Activated CD4-positive, alpha-beta T cell treated with anti-CD3 and anti-CD28 coated beads, Interleukin-2, Interleukin-4, amounts not matched to agents 100 ng/mL and 50 ng/mL, durations not matched to agents 16 hours and 8 hours (primary cell): Measurements from ENCODE around the gene HIF1AN.

ENCODE experiments used
- DNase-seq: peaks from one replicate; pipeline ENCODE4 v3.0.0-alpha.2; 2020; ENCODE audit warnings: low spot score

The HIF1AN gene

DNA sequence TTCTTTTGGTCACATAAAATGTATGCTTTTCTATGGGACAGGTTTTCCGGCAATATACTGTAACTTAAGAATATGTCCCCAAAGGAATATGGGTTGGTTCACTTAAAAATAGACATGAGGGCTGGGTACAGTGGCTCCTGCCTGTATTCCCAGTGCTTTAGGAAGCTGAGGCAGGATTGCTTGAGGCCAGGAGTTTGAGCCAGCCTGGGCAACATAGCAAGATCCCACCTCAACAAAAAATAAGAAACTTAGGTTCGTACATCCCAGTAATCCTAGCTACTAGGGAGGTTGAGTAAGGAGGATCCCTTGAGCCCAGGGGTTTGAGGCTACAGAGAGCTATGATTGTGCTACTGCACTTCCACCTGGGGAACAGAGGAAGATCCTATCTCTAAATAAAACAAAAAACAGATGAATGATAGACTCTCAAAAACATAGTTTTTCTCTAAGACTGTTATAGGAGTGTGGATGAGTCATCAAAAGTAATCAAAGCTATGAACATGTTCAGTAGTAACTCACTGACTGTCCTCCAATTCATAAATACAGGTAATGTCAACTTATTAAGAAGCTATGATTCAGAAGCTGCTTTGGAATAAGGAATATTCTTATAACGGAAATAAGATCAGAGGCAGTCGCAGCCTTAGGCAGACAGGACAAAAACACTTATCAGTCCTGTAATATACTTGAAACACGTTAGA is 13.5 kb upstream of the HIF1AN start:
- DNase-seq, result no peak

DNA sequence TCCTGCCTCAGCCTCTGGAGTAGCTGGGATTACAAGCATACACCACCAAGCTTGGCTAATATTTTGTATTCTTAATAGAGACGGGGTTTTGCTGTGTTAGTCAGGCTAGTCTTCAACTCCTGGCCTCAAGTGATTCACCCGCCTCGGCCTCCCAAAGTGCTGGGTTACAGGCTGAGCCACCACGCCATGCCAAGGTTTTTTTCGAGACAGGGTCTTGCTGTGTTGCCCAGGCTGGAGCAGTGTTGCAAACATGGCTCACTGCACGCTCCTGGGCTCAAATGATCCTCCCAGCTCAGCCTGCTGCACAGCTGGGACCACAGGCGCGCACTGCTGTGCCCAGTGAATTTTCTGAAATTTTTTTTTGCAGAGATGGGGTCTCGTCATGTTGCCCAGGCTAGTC is 12.8 kb upstream of the HIF1AN start:
- no peak for DNase-seq

DNA sequence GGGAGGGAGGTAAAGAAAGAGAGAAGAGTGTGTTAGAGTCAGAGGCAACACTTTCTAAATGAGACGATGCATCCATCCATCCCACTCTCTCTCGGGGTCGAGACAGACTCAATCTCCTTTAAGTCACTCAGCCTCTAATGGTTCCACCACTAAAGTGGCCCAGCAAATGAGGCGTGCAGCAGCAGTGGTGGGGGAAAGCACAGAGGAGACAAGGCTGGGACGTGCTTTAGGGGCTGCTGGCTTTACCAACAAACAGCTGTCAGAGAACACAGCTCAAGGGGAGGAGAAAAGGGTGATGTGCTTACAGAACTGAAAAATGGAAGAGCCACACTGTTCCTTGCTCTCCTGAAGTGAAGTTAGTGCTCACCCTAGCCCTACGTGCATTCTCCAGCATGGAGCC is 11.5 kb upstream of the HIF1AN start:
- DNase-seq, result no peak

DNA sequence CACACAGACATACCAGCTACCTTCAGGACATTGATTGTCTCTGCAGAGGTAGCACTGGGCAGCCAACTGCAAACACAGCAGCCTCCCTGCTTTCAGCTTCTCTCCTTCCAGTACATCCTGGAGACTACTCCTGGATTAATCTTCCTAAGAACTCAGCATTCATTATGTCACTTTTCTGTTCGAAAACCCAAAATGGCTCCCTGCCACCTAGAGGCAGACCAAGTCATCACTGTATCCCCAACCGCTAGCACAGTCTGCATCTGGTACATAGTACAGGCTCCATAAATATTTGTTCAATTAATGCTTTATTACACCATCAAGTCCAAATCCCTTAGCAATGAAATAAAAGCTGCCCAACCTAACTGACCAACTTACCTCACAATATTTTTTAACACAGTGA is 11.1 kb upstream of the HIF1AN start:
- DNase-seq, result no peak

DNA sequence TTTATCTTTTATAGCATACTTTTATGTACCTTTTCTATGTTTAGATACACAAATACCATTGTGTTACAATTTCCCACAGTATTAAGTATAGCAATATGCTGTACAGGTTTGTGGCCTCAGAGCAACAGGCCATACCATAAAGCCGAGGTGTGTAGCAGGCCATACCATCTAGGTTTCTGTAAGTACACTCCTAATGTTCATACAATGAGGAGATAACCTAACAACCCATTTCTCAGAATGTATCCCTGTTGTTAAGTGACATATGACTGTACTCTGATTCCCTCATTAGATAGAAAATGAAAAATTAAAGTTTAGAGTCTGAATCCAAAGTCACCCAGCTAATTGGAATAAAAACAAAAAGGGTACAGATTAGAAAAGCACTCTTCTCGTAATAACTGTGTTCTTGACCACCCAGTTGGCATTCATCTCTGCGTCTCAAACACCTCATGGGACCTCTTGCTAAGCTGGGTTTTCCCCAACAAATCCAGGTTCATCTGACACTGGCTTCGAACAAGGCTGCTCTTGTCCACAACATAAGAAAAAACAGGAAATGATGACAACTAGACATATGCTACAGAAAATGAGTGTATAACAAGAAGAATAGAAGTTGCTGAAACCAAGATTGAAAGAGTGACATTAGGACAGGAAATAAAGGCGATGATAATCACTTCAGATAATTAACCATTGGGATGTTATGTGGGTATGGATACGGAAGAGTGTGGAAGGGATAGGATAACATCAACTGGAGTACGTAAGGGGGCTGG is 7.4 kb upstream of the HIF1AN start:
- peak; percentile 51 for DNase-seq

DNA sequence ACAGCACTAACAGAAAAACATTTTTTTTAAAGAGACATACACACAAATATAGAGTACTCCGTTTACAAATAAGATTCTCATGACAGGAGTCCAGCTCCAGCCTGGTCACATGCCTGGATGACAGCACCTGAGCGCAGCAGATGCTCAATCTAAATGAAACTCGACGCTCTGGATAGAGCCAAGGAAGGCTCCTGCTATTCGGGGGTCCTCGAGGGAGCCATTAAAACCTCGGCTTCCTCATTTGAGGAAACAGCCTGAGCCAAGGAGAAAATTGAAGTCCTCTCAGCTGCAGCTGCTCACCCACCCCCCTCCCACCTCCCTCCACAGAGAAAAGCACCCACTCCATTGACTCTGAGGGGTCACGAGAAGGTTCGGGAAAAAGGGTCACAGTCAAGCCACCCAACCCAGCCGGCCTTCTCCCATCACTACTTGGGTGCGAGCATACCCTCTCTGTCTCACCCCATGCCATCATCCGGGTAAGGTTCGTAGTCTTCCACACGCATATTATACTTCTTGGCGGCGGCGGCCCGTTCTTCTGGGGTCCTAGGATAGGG is 6.7 kb upstream of the HIF1AN start:
- no peak for DNase-seq

DNA sequence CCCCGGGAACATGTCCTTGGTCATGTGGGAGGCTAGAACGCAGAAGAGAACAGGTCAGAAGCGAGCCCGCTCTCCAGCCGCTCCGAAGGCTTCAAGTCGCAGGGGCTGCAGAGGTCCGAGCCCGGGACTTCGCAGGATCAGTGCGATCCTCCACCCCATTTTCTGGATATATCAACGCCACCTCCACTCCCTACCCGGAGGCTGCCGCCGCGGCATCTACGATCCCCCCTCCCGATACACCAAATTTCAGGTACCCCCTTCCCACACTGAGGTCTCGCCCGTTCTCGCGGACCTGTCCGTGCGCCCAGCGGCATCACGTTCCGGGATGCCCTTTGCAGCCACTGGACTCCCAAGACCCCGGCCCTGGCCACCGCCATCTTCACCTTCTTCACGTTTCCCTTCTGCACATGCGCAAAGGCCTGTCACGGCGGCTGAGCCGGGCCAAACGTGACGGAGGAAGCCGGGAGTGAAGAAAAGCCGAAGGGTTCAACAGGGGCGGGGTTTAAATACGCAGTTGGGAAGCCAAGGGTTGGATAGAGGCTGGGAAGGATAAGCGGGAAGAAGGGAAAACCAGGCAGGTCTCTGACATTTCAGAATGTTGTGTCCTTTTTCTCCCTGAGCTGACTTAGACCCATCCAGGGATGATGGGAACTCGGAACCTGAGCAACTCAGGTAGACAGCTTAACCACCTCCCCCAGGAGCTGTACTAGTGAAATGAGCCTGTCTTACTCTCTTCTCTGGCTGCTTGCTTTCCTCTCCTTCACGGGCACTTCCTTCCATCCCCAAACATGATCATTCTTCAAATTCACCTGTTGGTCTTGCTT is 6.1 kb upstream of the HIF1AN start, which contains the start of gene NDUFB8:
TSS of gene NDUFB8 (minus strand) at position 397 of the 824 bp plus-strand sequence. CDS start at position 377, 20 bp downstream.
- peak; percentile 92 for DNase-seq

DNA sequence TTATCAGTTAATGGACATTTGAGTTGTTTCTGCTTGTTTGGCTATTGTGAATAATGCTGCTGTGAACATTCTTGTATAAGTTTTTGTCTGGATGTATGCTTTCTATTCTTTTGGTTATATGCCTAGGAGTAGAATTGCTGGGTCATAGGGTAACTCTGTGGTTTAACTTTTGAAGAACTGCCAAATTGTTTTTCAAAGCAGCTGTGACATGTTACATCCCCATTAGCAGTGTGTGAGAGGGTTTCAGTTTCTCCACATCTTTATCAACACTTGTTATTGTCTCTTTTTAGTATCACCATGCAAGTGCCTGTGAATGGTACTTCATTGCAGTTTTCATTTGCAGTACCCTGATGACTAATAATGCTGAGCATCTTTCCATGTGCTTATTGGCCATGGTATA is 4.0 kb upstream of the HIF1AN start:
- no peak for DNase-seq

DNA sequence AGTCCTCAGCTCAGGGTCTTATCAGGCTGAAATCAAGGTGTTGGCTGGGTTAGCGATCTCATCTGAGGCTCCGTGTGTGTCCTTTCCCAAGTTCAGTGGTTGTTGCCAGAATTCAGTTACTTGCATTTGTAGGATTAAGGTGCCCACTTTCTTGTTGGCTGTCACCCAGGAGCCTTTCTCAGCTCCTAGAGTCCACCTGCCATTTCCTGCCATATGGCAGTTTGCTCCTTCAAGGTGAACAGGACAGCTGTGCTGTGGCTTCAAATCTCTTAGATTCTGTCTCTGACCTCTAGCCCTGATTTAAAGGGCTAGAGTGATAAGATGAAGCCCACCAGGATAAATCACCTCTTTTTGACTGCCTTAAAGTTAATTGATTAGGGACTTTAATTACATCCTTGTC is 1.0 kb upstream of the HIF1AN start:
- DNase-seq, result no peak

DNA sequence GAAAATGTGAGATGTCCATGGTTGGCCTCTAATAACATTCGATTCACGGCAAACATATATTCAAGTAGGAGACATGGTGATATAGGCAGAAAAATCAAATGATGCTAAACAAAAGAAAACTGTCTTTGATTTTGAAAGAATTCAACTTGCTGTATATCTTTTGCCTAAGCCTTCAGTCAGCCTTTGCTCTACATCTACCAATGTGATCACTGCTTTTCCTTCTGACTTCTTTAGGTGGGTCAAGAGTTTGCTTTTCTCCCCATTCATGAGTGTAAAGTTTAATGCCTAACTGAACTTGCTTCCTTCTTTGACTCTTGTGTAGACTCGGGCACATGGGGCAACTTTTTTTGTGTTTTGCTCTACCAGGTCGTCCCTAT is 417 bp upstream of the HIF1AN start:
- no peak for DNase-seq

DNA sequence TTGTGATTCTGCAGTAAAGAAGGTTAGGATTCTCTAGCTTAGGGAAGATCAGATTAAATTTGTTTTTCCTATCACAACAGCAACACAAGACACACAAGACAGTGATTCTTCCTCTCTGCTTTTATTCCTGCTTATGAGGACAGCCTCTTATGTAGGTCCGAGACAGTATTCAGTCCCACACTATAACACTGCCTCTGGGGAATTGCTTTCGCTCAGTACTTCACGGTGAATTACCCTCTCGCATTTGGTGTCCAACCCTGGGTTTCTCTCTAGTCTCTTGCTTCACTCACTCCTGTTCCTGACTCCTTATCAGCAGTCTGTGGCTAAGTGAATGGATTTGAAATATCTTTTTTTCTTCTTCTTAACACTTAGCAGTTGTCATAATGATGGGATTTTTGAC is 1.7 kb downstream of the HIF1AN start:
- no peak for DNase-seq

DNA sequence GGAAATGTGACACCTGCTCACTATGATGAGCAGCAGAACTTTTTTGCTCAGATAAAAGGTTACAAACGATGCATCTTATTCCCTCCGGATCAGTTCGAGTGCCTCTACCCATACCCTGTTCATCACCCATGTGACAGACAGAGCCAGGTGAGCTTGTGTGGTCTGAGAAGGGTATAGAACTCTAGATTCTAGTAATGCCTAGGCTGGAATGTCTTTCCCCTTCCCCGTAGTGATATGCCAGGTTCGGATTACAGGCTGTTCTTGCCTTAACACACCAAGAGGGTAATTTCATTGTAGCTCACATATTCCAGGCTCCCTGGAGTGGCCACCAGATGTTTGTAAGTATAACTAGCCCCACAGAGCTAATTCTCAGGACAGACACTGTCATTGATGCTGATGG is 9.2 kb downstream of the HIF1AN start:
- DNase-seq, result no peak

DNA sequence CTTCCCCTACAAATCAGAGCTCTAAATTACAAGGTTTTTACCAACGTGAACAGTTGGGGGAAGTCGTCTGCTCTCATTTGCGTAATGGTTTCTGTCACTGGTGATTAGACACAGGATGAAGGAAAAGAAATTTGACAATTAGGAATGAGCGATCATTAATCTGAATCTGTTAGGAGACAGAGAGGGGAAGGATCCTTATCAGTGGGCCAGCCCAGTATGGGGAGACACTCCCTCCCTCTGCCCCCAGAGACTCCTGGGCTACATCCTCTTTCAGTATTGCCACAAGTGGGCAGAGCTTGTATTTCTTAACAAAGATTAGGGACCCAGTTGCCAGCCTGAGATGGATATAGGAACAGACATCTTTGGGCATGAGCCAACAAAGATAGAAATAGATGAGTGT is 15.5 kb downstream of the HIF1AN start:
- DNase-seq, result no peak

DNA sequence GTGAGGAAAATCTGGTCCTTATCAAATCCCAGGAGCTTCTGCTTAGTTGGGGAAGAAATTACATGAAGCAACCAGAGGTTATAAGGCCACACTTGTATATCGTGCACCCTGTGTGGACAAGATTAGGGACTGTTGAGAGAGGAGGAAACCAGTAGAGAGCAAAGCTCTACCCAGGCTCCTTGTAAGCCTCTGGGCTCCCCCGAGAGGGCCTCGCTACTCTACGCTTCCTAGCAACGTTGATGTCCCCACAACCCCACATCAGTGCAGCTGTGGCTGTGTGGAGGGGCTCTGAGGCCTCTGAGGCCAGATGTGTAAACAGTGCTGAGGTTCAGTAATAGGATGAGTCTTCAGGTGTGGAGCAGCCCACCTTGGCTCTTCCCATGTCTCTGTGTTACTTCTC is 16.0 kb downstream of the HIF1AN start:
- DNase-seq, result no peak

DNA sequence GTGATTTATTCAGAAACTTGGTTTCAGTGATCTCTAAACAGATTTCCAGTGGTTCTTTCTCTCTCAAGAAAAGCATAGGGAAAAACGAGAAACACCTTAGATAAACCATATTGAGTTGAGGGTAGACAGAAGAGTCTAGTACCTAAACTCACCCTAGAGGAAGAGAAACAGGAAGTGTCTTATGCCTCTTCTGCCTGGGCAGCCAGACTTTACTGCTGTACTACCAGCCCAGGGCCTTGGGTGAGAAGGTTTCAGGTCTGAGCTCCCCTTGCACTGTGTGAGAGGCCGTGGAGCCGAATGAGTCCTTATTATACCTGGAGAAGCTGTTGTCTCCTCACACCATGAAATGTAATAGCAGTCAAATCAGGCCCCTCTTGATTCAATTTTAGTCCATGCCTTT is 18.2 kb downstream of the HIF1AN start:
- DNase-seq, result no peak

DNA sequence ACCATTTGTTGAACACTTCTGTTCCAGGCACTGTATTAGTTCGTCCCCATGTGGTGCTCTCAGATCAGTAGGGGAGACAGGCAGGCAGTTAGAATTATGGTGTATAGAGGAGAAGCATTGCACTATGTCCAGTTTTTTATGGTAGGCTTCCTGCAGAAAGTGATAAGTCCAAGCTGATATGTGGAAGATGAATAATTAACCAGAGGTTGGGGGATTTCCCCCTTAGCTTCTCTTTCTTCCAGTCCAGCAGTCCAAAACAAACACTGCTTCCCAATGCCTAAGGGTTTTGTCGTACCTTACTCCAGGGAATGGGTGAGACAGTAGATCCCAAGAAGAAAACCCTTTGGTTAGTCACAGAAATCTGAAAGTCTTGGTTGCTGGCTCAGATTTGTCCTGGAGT is 19.2 kb downstream of the HIF1AN start:
- no peak for DNase-seq

DNA sequence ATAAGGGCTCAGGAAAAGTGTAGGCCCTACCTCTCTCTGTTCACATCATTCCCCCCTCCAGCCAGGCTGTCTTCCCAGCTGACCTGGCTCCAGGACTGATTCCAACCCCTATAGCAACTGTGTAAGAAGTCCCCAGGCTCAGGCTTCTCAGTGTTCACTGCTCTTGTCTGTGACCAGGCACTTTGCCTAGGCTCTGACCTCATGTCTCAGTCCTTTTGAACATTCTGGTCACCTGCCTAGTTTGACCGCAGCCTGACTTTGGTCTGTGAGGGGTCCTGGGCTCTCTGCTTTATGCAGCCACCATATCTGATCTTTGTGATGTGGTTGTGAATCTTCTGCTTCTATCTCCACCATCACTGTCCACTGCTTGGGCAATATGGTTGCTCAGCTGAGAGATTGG is 24.5 kb downstream of the HIF1AN start:
- DNase-seq, result no peak

DNA sequence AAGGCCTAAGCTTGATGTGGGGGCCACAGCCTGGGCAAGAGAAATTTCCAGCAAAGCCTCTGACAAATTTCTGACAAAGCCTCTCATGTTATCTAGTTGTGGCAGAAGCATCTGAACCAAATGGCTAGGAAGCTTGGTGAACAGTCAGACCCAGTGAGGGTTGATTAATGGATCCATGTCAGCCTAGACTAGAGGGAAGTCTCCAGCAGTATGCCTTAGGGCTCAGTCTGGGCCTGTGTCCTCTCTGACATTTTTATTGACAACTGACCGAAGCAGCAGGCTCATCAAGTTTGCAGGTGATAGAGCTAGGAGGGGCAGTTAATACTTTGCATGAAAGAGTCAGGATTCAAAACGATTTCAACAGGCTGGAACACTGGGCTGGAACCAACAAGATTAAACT is 25.3 kb downstream of the HIF1AN start:
- no peak for DNase-seq

DNA sequence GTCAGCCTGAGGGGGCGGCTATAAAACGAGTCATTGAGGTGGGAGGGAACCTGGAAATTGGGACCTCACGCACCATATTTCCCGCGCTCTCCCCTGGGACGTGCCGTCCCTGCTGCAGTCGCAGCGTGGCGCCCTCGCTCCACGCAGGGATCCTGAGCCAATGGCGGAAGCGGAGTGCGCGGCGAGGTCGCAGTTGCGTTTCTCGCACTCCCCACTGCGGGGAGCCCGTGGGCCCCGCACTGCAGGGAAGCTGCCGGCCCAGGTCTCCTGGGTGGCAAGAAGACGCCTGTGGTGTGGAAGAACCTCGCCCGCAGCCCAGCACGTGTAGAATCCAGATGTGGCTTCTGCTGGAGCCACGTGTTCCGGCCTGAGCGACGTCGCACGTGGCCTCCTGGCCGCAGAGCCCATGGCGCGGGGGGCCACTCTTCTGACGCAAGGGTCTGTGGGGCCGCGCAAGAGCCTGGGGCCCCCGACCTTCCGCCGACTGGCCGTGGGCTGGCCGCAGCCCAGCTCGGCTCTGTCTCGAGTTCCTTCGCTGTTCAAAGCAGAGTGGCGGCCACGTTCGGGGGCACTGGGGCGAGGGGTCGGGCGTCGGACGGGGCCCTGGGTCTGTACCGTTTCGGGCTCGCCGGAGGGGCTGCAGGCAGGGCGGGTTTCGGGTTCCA is 26.4 kb downstream of the HIF1AN start:
- DNase-seq, result peak; percentile 77

DNA sequence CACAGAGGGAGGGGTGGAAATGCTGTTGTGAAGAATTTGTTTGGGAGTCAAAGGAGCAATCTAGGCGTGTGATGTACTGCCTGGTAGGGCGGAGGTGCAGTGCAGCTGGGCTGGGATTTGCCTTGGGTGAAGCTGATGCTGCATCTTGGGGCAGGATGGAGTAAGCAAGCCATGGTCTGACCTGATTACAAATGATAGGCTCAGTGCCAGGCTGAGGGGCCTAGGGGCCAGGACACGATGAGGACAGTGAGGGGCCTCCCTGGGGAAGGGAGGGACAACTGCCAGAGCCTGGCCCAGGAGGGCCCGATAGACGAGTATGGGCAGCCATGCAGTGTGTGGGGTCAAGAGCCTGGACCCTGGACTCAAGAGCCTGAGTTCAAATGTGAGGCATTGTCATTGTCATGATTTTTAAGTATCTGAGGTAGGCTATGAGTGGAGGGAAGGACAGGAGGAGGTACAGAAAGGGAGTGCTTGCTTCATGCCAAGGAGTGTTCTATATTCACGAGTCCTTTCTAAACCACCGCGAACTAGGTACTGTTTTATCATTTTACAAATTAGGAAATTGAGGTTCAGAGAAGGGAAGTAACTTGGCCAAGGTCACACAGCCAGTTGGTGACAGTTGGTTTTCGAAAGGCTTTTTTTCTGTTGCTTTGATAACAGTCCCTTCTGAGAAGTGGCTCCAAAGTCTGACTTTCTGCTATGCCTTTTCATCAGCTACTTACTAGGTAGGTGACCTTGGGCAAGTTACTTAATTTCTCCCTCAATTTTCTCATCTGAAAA is 29.7 kb downstream of the HIF1AN start:
- no peak for DNase-seq

DNA sequence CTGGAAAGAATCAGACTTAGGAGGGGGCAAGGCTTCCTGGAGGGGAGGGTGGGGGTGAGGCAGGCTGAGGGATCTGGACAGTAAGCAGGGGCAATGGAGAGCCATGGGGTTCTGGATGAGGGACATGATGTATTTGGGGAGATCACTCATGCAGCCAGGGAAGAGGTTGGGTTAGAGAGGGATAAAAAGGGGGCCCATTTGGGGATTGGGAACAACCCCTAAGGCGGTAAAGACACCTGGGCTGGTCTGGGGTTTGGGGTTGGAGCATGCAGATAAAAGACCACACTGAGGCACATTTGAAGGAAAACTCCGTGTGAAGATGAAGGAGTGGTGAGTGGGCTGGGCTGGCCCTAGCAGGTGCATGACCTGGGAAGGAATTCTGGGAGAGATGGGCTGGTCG is 30.8 kb downstream of the HIF1AN start:
- no peak for DNase-seq
